ENCODE results near the gene MRAP. TPM values are rescaled to one million over a fixed set of nuclear protein-coding genes. Genes with fewer than 3 reads are reported as not detected.

Gene MRAP
- total RNA-seq, 1 donor from 2014 or later = 3.9 TPM

DNA sequence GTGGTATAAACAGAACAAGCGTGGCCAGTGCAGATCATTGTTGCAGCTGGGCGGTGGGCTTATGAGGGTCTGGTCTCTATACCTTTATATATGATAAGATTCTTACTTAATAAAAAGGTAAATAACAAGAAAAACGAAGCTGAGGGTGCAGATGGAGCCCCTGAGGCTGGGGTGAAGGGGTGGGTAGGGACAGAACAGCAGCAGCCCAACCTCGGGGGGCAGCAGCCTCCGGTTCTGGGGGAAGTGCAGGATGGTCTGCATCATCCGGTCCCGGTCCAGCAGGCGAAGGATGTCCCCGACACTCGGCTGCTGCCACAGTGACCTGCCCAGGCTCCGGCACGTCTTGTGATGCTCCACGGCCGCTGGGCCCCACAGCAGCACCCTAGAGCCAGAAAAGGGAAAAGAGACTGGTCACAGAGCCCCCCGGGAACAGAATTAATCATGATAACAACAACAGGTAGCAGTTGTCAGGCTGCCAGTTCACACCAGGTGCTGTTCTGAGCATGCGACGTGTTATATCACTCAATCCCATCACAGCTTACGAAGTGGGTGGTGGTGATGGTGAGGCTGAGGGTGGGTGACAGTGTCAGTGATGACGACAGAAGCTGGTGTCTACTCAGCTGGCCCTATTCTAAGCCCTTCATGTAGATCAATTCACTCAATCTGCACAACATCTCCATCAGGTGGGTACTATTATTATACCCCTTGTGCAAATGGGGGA, 35.5 kb downstream of the MRAP start:
- Histone ChIP-seq H3K4me1 (no peaks in the 10 kb centered on the region), H3K27me3 (no peaks in the 10 kb centered on the region), H3K9me3 (no peaks in the 10 kb centered on the region), H3K27ac (no peak overlapping the region), H3K36me3 (peaks cover 0 to 52% of the 10 kb centered on the region in 2 donors), H3K4me3 (no peak overlapping the region)
- TF ChIP-seq POLR2AphosphoS5 (IDR thresholded peaks at IDR 0.05; ENCODE audit: insufficient read depth in 1 of 2, low read depth in 1 of 2) = no peak
- TF ChIP-seq POLR2A (IDR thresholded peaks at IDR 0.05) = no peak
- TF ChIP-seq, protein P1, sequence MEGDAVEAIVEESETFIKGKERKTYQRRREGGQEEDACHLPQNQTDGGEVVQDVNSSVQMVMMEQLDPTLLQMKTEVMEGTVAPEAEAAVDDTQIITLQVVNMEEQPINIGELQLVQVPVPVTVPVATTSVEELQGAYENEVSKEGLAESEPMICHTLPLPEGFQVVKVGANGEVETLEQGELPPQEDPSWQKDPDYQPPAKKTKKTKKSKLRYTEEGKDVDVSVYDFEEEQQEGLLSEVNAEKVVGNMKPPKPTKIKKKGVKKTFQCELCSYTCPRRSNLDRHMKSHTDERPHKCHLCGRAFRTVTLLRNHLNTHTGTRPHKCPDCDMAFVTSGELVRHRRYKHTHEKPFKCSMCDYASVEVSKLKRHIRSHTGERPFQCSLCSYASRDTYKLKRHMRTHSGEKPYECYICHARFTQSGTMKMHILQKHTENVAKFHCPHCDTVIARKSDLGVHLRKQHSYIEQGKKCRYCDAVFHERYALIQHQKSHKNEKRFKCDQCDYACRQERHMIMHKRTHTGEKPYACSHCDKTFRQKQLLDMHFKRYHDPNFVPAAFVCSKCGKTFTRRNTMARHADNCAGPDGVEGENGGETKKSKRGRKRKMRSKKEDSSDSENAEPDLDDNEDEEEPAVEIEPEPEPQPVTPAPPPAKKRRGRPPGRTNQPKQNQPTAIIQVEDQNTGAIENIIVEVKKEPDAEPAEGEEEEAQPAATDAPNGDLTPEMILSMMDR (IDR thresholded peaks at IDR 0.05) = no peak
- intact Hi-C loops (cut with DNase I) = no loop called here
- DNase-seq (ENCODE audit: extremely low spot score in 2 of 2) = no peak

DNA sequence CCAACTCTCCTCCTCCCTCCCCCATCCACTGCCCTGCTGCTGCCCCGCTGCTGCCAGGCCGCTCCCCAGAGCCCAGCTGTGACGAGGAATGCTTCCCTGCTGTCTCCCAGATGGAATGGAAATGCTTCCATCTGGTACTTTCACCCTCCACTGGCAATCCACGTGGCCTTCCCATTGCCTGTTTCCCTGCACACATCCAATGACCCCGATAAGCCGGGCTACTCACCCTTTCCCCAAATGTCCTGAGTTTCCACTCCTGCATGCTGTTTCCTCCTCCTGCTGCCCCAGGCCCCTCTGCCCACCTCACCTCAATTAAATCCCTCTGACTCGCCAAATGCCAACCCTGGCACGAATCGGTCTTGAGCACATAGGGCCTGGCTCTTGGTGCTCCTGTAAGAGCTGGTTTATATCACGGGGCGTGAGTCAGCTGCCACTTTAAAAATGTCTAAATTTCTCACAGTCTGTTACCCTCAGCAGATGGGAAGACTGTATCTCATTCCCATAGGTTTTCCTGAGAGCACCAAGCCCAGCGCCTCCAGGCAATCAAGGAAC, 36.4 kb downstream of the MRAP start:
- no peak for DNase-seq (ENCODE audit: extremely low spot score in 2 of 2)
- Histone ChIP-seq H3K27me3 (no peaks in the 10 kb centered on the region), H3K36me3 (peaks cover 1 to 56% of the 10 kb centered on the region in 2 donors), H3K27ac (no peak overlapping the region), H3K9me3 (no peaks in the 10 kb centered on the region), H3K4me3 (no peak overlapping the region), H3K4me1 (no peaks in the 10 kb centered on the region)
- TF ChIP-seq, protein P1 (IDR thresholded peaks at IDR 0.05) = no peak
- TF ChIP-seq POLR2A (IDR thresholded peaks at IDR 0.05) = no peak
- no peak for TF ChIP-seq POLR2AphosphoS5 (IDR thresholded peaks at IDR 0.05; ENCODE audit: insufficient read depth in 1 of 2, low read depth in 1 of 2)
- intact Hi-C loops (cut with DNase I) = no loop called here

DNA sequence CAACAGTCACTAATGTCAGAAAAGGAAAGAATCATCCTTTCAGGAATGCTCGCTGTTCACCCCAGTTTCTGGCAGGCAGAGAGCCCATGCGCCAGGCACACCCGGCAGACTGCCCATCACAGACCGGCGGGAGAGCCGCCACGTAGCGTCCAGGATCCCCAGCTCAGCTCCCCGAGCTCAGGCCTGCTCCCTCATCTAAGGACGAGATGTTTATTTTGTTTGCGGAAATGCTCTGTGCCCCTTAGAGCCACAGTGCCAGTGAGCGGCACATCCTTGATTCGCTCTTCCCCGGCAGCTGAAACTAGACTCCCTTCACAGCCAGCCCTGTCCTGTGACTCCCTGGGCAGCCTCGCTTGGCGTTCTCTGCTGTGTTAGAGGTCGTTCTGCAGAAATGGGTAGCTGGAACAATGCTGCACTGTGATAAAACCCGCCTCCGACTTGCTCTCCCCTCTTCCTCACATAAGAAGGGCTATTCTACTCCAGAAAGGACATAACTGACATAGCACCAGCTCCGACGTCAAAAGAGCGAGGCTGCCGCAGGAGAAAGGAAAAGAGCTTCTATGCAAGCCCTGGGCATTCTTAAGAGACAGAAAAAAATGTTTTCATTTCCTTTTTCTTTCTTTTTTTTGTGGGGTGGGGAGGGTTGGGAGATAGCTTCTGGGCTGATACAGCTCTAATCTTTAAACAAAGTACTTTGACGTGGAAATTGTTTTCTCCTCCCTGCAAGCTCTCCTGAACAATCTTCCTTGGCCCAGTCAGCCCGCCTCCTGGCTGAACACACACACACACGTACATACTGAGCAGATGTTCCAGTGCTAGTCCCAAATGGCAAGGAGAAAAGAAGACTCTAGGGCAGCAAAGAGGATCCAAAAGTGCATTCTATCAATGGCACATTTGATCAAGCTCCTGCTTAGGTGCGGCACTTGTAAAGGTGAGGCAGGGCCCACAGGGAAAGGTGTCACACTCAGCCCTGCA, 37.2 kb downstream of the MRAP start:
- Histone ChIP-seq H3K4me1 (no peaks in the 10 kb centered on the region), H3K27me3 (no peaks in the 10 kb centered on the region), H3K4me3 (no peak overlapping the region), H3K9me3 (no peaks in the 10 kb centered on the region), H3K36me3 (peaks cover 4 to 62% of the 10 kb centered on the region in 2 donors), H3K27ac (no peak overlapping the region)
- TF ChIP-seq, protein P1 (IDR thresholded peaks at IDR 0.05) = no peak
- TF ChIP-seq POLR2A (IDR thresholded peaks at IDR 0.05) (no peak), POLR2AphosphoS5 (IDR thresholded peaks at IDR 0.05; ENCODE audit: insufficient read depth in 1 of 2, low read depth in 1 of 2) (no peak)
- intact Hi-C loops (cut with DNase I) = no loop called here
- peak in 1 of 2 donors; percentile 69 for DNase-seq (ENCODE audit: extremely low spot score in 2 of 2)

DNA sequence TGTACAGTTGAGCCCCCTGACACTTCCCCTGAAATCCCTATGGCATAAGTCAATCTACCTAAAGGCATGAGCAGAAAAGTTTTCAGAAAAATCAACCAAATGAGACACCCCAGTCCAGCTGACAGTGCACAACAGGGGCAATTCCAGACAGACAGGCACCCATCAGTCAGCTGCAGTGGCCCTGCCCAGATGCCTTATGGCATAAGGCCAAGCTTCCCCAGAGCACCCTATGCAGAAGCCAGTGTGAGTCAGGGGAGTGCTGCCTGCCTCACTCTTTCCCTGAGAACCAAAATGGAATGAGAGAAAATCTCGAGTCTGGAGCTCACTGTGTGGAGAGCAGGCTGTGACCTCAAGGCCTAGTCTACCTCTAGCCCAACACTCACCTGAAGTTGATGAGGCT, 38.1 kb downstream of the MRAP start:
- peaks cover 4 to 68% of the 10 kb centered on the region in 2 donors for H3K36me3 ChIP-seq
- H3K4me1 ChIP-seq = no peaks in the 10 kb centered on the region
- no peak overlapping the region for H3K4me3 ChIP-seq
- H3K9me3 ChIP-seq = no peaks in the 10 kb centered on the region
- intact Hi-C loops (cut with DNase I) = no loop called here
- TF ChIP-seq, protein P1 (IDR thresholded peaks at IDR 0.05) = no peak
- no peak overlapping the region for H3K27ac ChIP-seq
- no peak for DNase-seq (ENCODE audit: extremely low spot score in 2 of 2)
- H3K27me3 ChIP-seq = no peaks in the 10 kb centered on the region

All from vagina (tissue), 2 donors.